Transverse colon (tissue), 4 donors: ENCODE measurements around the gene ZBTB44. TPM values are rescaled to one million over a fixed set of nuclear protein-coding genes. Genes with fewer than 3 reads are reported as not detected.

Source experiments
- DNase-seq: peaks from one replicate; pipeline ENCODE4 v3.0.0-alpha.2; 2019
- H3K27ac ChIP-seq, 4 donors: fragments of 200-600 bp; sonication (generic); 2 replicates each; pipeline ENCODE4 v1.5.1; 2016 to 2018; ENCODE audit warnings: inconsistent platforms in 4 of 4
- H3K27me3 ChIP-seq: fragments of 200-600 bp; sonication (generic); 2 replicates; pipeline ENCODE4 v1.5.1; 2017; ENCODE audit warnings: inconsistent platforms
- H3K36me3 ChIP-seq, 4 donors: fragments of 200-600 bp; sonication (generic); 2 replicates each; pipeline ENCODE4 v1.5.1; 2017 to 2019; ENCODE audit warnings: inconsistent platforms in 4 of 4
- H3K4me1 ChIP-seq, 4 donors: fragments of 200-600 bp; sonication (generic); 2 replicates each; pipeline ENCODE4 v1.5.1; 2017 to 2020; ENCODE audit warnings: inconsistent platforms in 4 of 4
- H3K4me3 ChIP-seq, 4 donors: fragments of 200-600 bp; sonication (generic); 1 replicate in 1 of 4; 2 replicates in 3 of 4; pipeline versions ENCODE4 v1.5.1 to v1.6.1; 2017 to 2019; ENCODE audit warnings: inconsistent platforms in 4 of 4
- H3K9me3 ChIP-seq, 2 donors: fragments of 200-600 bp; sonication (generic); 2 replicates each; pipeline ENCODE4 v1.5.1; 2017 to 2019; ENCODE audit warnings: inconsistent platforms in 2 of 2
- CTCF ChIP-seq, 5 experiments: fragments of 200-600 bp in 3 of 5; fragments of 450-650 bp in 2 of 5; sonication (generic) in 3 of 5; IDR thresholded peaks; 1 replicate in 2 of 5; 2 replicates in 3 of 5; pipeline ENCODE4 v1.5.1; 2016 to 2017; ENCODE audit warnings: antibody characterized with exemption in 5 of 5, inconsistent platforms in 3 of 5, mild to moderate bottlenecking in 2 of 5, moderate library complexity in 1 of 5
- EP300 ChIP-seq: sonication (generic); formaldehyde crosslinking; IDR thresholded peaks from one replicate; pipeline ENCODE4 v1.6.1; 2017; ENCODE audit warnings: antibody characterized with exemption, low read depth
- POLR2A ChIP-seq: fragments of 450-650 bp; IDR thresholded peaks from one replicate; pipeline ENCODE4 v1.6.1; 2016; ENCODE audit warnings: antibody characterized with exemption, mild to moderate bottlenecking, moderate library complexity
- POLR2AphosphoS5 ChIP-seq, 3 donors: sonication (generic); formaldehyde crosslinking; IDR thresholded peaks; one replicate each; pipeline ENCODE4 v1.6.1; 2016; ENCODE audit warnings: antibody characterized with exemption in 3 of 3
- WGBS, 2 donors: methylation state at CpG; one replicate each; pipeline ENCODE4 v1.1.5; 2018; ENCODE audit warnings: low coverage in 1 of 2; 5-methylcytosine and 5-hydroxymethylcytosine counted together
- in situ Hi-C, 4 donors: fragments of 200-750 bp; cut with MboI; loops; one replicate each; pipeline versions ENCODE4 v1.15.0 to v1.15.1; 2017; ENCODE audit warnings: low sequenced_read_pairs in 3 of 4, low pct_ligation_motif_present in 1 of 4, low pct_unique_long_range_greater_than_20kb in 1 of 4
- intact Hi-C: fragments of 100-400 bp; cut with DNase I; formaldehyde crosslinking; loops from one replicate; pipeline ENCODE4 v1.15.1; 2023; ENCODE audit warnings: low total_unique reads
- total RNA-seq, 4 donors: library from RNA; depleted of rRNA; stranded (reverse); fragments of >200 nt; gene quantifications; one replicate each; pipeline ENCODE4 v1.1.0, GENCODE V29; 2016

The ZBTB44 gene
- total RNA-seq, 4 donors from 2014 or later, result 29.7 to 64.0 (median 48.6) TPM

GRCh38 chr11:130202009-130202817 lies 112.5 kb downstream of the ZBTB44 start:
- no peak overlapping the region for H3K27ac ChIP-seq
- H3K9me3 ChIP-seq, result no peaks in the 10 kb centered on the region
- intact Hi-C loops, result no loop called here
- in situ Hi-C loops, result loop anchor here (25.0 kb wide), 3 partner anchors 185 to 660 kb away; no protein-coding TSS in a partner anchor
- no peak for TF ChIP-seq POLR2AphosphoS5 (IDR thresholded peaks at IDR 0.05)
- TF ChIP-seq EP300, result no peak
- TF ChIP-seq CTCF (IDR thresholded peaks at IDR 0.05), result no peak
- TF ChIP-seq POLR2A, result no peak
- H3K36me3 ChIP-seq, result peaks cover 0 to 23% (median 7%) of the 10 kb centered on the region in 4 donors
- DNase-seq, result no peak
- H3K4me3 ChIP-seq, result no peak overlapping the region
- WGBS, 2 donors, result 49 to 72% methylated on average over 5 to 12 of the region's 12 CpGs
- H3K27me3 ChIP-seq, result no peaks in the 10 kb centered on the region
- peaks cover 0 to 9% (median 2%) of the 10 kb centered on the region in 4 donors for H3K4me1 ChIP-seq

DNA sequence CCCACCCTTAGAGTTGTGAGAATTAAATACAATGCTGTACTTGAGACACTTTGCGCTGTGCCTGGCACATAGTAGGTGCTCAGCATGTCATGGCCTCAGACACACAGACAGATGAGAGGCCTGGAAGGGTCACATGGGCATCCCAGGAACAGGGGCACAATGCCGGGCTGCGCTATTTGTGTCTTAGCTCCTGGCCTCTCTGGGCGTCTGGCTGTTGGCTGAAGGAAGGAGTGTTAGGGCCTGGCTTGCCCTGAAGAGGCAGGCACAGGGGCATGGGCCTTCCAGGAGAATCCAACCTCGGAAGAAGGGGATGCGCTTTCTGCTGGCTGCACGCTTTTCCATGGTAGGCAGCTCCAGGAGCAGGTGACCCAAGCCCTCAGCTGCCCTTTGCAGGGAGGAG lies 113.7 kb downstream of the ZBTB44 start:
- DNase-seq, result no peak
- TF ChIP-seq EP300 (no peak), POLR2A (no peak), POLR2AphosphoS5 (IDR thresholded peaks at IDR 0.05) (no peak), CTCF (IDR thresholded peaks at IDR 0.05) (no peak)
- peaks cover 0 to 24% (median 12%) of the 10 kb centered on the region in 4 donors for H3K36me3 ChIP-seq
- intact Hi-C loops, result no loop called here
- no peaks in the 10 kb centered on the region for H3K9me3 ChIP-seq
- H3K4me1 ChIP-seq, result peaks cover 0 to 3% (median 0%) of the 10 kb centered on the region in 4 donors
- in situ Hi-C loops, result loop anchor here (25.0 kb wide), 3 partner anchors 186 to 661 kb away; no protein-coding TSS in a partner anchor
- no peak overlapping the region for H3K27ac ChIP-seq
- no peak overlapping the region for H3K4me3 ChIP-seq
- WGBS, 2 donors, result 93% methylated on average over 7 of the region's 7 CpGs; no CpG with 5 or more reads in 1 of the 2 donors
- H3K27me3 ChIP-seq, result no peaks in the 10 kb centered on the region

DNA sequence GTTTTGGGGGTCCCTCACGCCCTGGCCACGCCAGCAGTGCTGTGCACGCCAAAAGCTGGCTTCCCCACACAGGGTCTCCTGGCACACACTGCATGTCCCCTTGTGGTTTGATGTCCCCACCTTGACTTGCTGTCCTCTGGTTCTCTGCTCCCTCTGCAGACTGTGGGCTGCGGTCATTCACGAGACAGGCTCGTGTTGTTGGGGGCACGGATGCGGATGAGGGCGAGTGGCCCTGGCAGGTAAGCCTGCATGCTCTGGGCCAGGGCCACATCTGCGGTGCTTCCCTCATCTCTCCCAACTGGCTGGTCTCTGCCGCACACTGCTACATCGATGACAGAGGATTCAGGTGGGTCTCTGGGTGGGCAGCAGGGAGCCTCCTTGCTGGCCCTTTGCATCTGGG lies 114.9 kb downstream of the ZBTB44 start:
- no peak for TF ChIP-seq POLR2A
- no peak for TF ChIP-seq CTCF (IDR thresholded peaks at IDR 0.05)
- in situ Hi-C loops (loop anchor here (25.0 kb wide), 3 partner anchors 188 to 663 kb away; no protein-coding TSS in a partner anchor), intact Hi-C loops (no loop called here)
- no peak for DNase-seq
- Histone ChIP-seq H3K9me3 (no peaks in the 10 kb centered on the region), H3K27me3 (no peaks in the 10 kb centered on the region), H3K36me3 (peaks cover 0 to 29% (median 13%) of the 10 kb centered on the region in 4 donors), H3K4me1 (no peaks in the 10 kb centered on the region), H3K4me3 (no peak overlapping the region), H3K27ac (no peak overlapping the region)
- 93% methylated on average over 12 of the region's 12 CpGs; no CpG with 5 or more reads in 1 of the 2 donors for WGBS, 2 donors

DNA sequence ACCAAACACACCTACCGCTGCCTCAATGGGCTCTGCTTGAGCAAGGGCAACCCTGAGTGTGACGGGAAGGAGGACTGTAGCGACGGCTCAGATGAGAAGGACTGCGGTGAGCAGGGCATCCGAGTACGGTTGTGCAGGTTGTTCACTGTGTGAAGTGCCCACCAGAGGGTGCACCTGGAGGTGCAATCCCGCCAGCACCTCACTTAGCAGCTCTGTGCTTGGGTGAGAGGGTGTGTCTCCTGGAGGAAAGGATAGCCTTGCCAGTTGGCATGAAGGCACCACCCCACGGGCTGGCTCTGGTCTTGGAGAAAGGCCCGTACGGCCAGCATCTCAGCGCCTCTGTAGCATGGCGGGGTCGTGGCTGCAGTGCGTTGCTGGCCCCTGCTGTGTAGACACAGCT lies 115.8 kb downstream of the ZBTB44 start:
- DNase-seq, result no peak
- no peak overlapping the region for H3K27ac ChIP-seq
- no peaks in the 10 kb centered on the region for H3K9me3 ChIP-seq
- peaks cover 0 to 32% (median 15%) of the 10 kb centered on the region in 4 donors for H3K36me3 ChIP-seq
- TF ChIP-seq EP300 (no peak), POLR2A (no peak), CTCF (IDR thresholded peaks at IDR 0.05) (no peak), POLR2AphosphoS5 (IDR thresholded peaks at IDR 0.05) (no peak)
- 94% methylated on average over 12 of the region's 15 CpGs; no CpG with 5 or more reads in 1 of the 2 donors for WGBS, 2 donors
- no peaks in the 10 kb centered on the region for H3K4me1 ChIP-seq
- in situ Hi-C loops (no loop called here), intact Hi-C loops (no loop called here)
- no peaks in the 10 kb centered on the region for H3K27me3 ChIP-seq
- H3K4me3 ChIP-seq, result no peak overlapping the region
